ENCODE data around the gene CHRNA4. TPM values are rescaled to one million over a fixed set of nuclear protein-coding genes. Genes with fewer than 3 reads are reported as not detected.

Gene CHRNA4
- polyA plus RNA-seq, 1 of the 3 experiments (the other 2 are of a cell fraction), result not detected

GRCh38 chr20:63382551-63383300 lies 21.6 kb upstream of the CHRNA4 start (continued):
- TF ChIP-seq RCOR1 (IDR thresholded peaks at IDR 0.05; ENCODE audit: low read length), result no peak

- Histone ChIP-seq H3K27me3 (ENCODE audit: insufficient read depth) (no peaks in the 10 kb centered on the region), H3K4me2 (no peak overlapping the region), H3K27ac (ENCODE audit: low read depth in 2 of 2, low read length in 1 of 2) (no peak overlapping the region), H3K36me3 (replicated peaks in 1 of 2; ENCODE audit: control insufficient read depth in 1 of 2, insufficient read depth in 2 of 2, low read length in 1 of 2) (no peaks in the 10 kb centered on the region), H3K79me2 (ENCODE audit: insufficient read depth) (no peaks in the 10 kb centered on the region), H3K4me1 (ENCODE audit: control insufficient read depth in 1 of 2, insufficient read depth in 2 of 2, low read depth in 1 of 2, low read length in 1 of 2) (no peaks in the 10 kb centered on the region; a peak in 1 of 4 replicates), H3K9me3 (no peaks in the 10 kb centered on the region), H2AFZ (ENCODE audit: low read depth) (no peak overlapping the region), H3F3A (replicated peaks; ENCODE audit: insufficient read depth) (no peaks in the 10 kb centered on the region), H3K9ac (no peak overlapping the region), H3K4me3 (ENCODE audit: low read depth in 2 of 2, low read length in 1 of 2) (peak overlapping the region in 1 of 2 experiments; percentile 57; a peak in 1 of 4 replicates), H3K9me2 (no peaks in the 10 kb centered on the region), H4K20me1 (ENCODE audit: insufficient read depth) (no peaks in the 10 kb centered on the region)
- 23% methylated on average over 13 of the region's 22 CpGs for WGBS (ENCODE audit: low lambda C conversion rate)
- DNase-seq, result peak; percentile 94
- CTCF ChIA-PET, result interaction anchor here (0.5 to 10.6 kb wide), 55 partner anchors 9 to 1050 kb away, joined by 3 to 460 read pairs (median 5); partner anchors contain the start of genes ARFGAP1, COL20A1, PPDPF and YTHDF1
- POLR2A ChIA-PET, result interaction anchor here (1.4 kb wide), 1 partner anchor 73 kb away, joined by 3 read pairs; no protein-coding TSS in a partner anchor
- TF ChIP-seq IRF3 (IDR thresholded peaks at IDR 0.05; ENCODE audit: low read depth, low read length), result no peak
- peak; percentile 87 for TF ChIP-seq RAD21 (IDR thresholded peaks at IDR 0.05; ENCODE audit: low read length)
- peak; percentile 79 for TF ChIP-seq CTCF (IDR thresholded peaks at IDR 0.05)
- peak; percentile 50 for TF ChIP-seq SMC3 (IDR thresholded peaks at IDR 0.05; ENCODE audit: low read depth, low read length)
- no peak for TF ChIP-seq POLR2AphosphoS5 (IDR thresholded peaks at IDR 0.05; ENCODE audit: low read depth, low read length)
Measured at GRCh38 chr20:63381781-63382431, 20.8 kb upstream of the CHRNA4 start.

GRCh38 chr20:63380346-63380870 lies 19.3 kb upstream of the CHRNA4 start:
- ChIA-PET CTCF (interaction anchor here (0.7 to 10.6 kb wide), 14 partner anchors 9 to 971 kb away, joined by 3 to 460 read pairs (median 24); no protein-coding TSS in a partner anchor), POLR2A (no interaction called here)
- H3F3A ChIP-seq (replicated peaks; ENCODE audit: insufficient read depth), result no peaks in the 10 kb centered on the region
- WGBS (ENCODE audit: low lambda C conversion rate), result 83% methylated on average over 18 of the region's 21 CpGs
- H3K27me3 ChIP-seq (ENCODE audit: insufficient read depth), result no peaks in the 10 kb centered on the region
- H3K27ac ChIP-seq (ENCODE audit: low read depth in 2 of 2, low read length in 1 of 2), result no peak overlapping the region
- H3K79me2 ChIP-seq (ENCODE audit: insufficient read depth), result no peaks in the 10 kb centered on the region
- H2AFZ ChIP-seq (ENCODE audit: low read depth), result no peak overlapping the region
- no peaks in the 10 kb centered on the region; a peak in 1 of 4 replicates for H3K4me1 ChIP-seq (ENCODE audit: control insufficient read depth in 1 of 2, insufficient read depth in 2 of 2, low read depth in 1 of 2, low read length in 1 of 2)
- H3K36me3 ChIP-seq (replicated peaks in 1 of 2; ENCODE audit: control insufficient read depth in 1 of 2, insufficient read depth in 2 of 2, low read length in 1 of 2), result no peaks in the 10 kb centered on the region
- H3K4me3 ChIP-seq (ENCODE audit: low read depth in 2 of 2, low read length in 1 of 2), result no peak overlapping the region
- TF ChIP-seq REST (IDR thresholded peaks at IDR 0.05; ENCODE audit: low read depth, low read length) (no peak), ELF1 (IDR thresholded peaks at IDR 0.05) (no peak), GATA2 (CRISPR knock-in tag; IDR thresholded peaks at IDR 0.05) (no peak), NRF1 (IDR thresholded peaks at IDR 0.05; ENCODE audit: low read depth, low read length) (no peak), TAF1 (IDR thresholded peaks at IDR 0.05; ENCODE audit: borderline replicate concordance, low read depth, low read length) (no peak), POLR2AphosphoS5 (IDR thresholded peaks at IDR 0.05; ENCODE audit: low read depth, low read length) (no peak), ZBTB33 (IDR thresholded peaks at IDR 0.05; ENCODE audit: borderline replicate concordance, low read depth) (no peak), JUND (IDR thresholded peaks at IDR 0.05) (no peak)
- H3K9me3 ChIP-seq, result no peaks in the 10 kb centered on the region
- no peak overlapping the region for H3K4me2 ChIP-seq
- H3K9ac ChIP-seq, result no peak overlapping the region
- no peaks in the 10 kb centered on the region for H4K20me1 ChIP-seq (ENCODE audit: insufficient read depth)
- H3K9me2 ChIP-seq, result no peaks in the 10 kb centered on the region
- no peak for DNase-seq

Measured in SK-N-SH (cell line).